WTC11 (cell line): Measurements from ENCODE around the gene ZFHX2. TPM values are rescaled to one million over a fixed set of nuclear protein-coding genes. Genes with fewer than 3 reads are reported as not detected.

ENCODE experiments used
- ATAC-seq: fragments of 200-7000 bp; cut with Tn5 transposase; 2 replicates; pipeline ENCODE4 v1.10.0; 2021; ENCODE audit warnings: mild to moderate bottlenecking, moderate library complexity
- Bru-seq: library from RNA; stranded (reverse); fragments of 400-500 nt; gene quantifications from one replicate; lab custom pipeline; 2021; lab: Mats Ljungman, UMichigan
- CTCF ChIA-PET: fragments of 300-600 bp; sonication (Branson Sonifier 250); formaldehyde crosslinking; loops from one replicate; lab custom pipeline; 2021; ENCODE audit warnings: antibody characterized with exemption; lab: Charles Lee
- POLR2A ChIA-PET: fragments of 350-600 bp; sonication (Branson Sonifier 250); formaldehyde crosslinking; loops from one replicate; lab custom pipeline; 2021; ENCODE audit warnings: antibody characterized with exemption; lab: Charles Lee
- DNase-seq: peaks from one replicate; pipeline ENCODE4 v3.0.0; 2021; ENCODE audit warnings: low spot score
- H3K27ac Mint-ChIP-seq: 2 replicates; pipeline ENCODE4 v1.8.0; 2021; ENCODE audit warnings: mixed read lengths
- H3K27me3 Mint-ChIP-seq: 2 replicates; pipeline ENCODE4 v1.8.0; 2021; ENCODE audit warnings: low read depth, mild to moderate bottlenecking, moderate library complexity, mixed read lengths
- H3K36me3 Mint-ChIP-seq: 2 replicates; pipeline ENCODE4 v1.8.0; 2021; ENCODE audit warnings: mixed read lengths
- H3K4me1 Mint-ChIP-seq: 2 replicates; pipeline ENCODE4 v1.8.0; 2022; ENCODE audit warnings: mixed read lengths
- H3K4me3 Mint-ChIP-seq: 2 replicates; pipeline ENCODE4 v1.8.0; 2021; ENCODE audit warnings: mild to moderate bottlenecking, moderate library complexity, mixed read lengths
- H3K9me3 Mint-ChIP-seq: 2 replicates; pipeline ENCODE4 v1.8.0; 2021; ENCODE audit warnings: mixed read lengths
- CBFB ChIP-seq: sonication (generic); formaldehyde crosslinking; IDR thresholded peaks from 2 replicates; pipeline ENCODE4 v1.8.1; 2022; ENCODE audit warnings: mild to moderate bottlenecking, low read depth, missing genetic modification reagents
- CTCF ChIP-seq: fragments of 200-600 bp; IDR thresholded peaks from 2 replicates; pipeline ENCODE4 v1.8.0; 2022; ENCODE audit warnings: antibody characterized with exemption
- ERG ChIP-seq: fragments of 250-450 bp; sonication (Bioruptor Pico); IDR thresholded peaks from 2 replicates; pipeline ENCODE4 v1.8.0; 2021; ENCODE audit warnings: mild to moderate bottlenecking
- JAZF1 ChIP-seq: fragments of 250-450 bp; sonication (Bioruptor Pico); IDR thresholded peaks from 2 replicates; pipeline ENCODE4 v1.9.0; 2021; ENCODE audit warnings: moderate library complexity, mild to moderate bottlenecking, inconsistent platforms
- NFE2L1 ChIP-seq: sonication (generic); formaldehyde crosslinking; IDR thresholded peaks from 2 replicates; pipeline ENCODE4 v1.8.1; 2023; ENCODE audit warnings: missing genetic modification reagents
- PRRX2 ChIP-seq: fragments of 250-450 bp; sonication (Bioruptor Pico); IDR thresholded peaks from 2 replicates; pipeline ENCODE4 v1.8.0; 2021; ENCODE audit warnings: mild to moderate bottlenecking
- RORB ChIP-seq: fragments of 250-450 bp; sonication (Bioruptor Pico); IDR thresholded peaks from 2 replicates; pipeline ENCODE4 v1.9.0; 2021; ENCODE audit warnings: mild to moderate bottlenecking
- SMAD4 ChIP-seq: sonication (generic); formaldehyde crosslinking; IDR thresholded peaks from 2 replicates; pipeline ENCODE4 v1.8.0; 2022; ENCODE audit warnings: mild to moderate bottlenecking, missing genetic modification reagents
- SOX15 ChIP-seq: fragments of 250-450 bp; sonication (Bioruptor Pico); IDR thresholded peaks from 2 replicates; pipeline ENCODE4 v1.9.0; 2021; ENCODE audit warnings: mild to moderate bottlenecking
- TEAD4 ChIP-seq: sonication (generic); formaldehyde crosslinking; IDR thresholded peaks from 2 replicates; pipeline ENCODE4 v1.8.0; 2022; ENCODE audit warnings: mild to moderate bottlenecking, missing genetic modification reagents
- ZNF232 ChIP-seq: sonication (generic); formaldehyde crosslinking; IDR thresholded peaks from 2 replicates; pipeline ENCODE4 v1.8.0; 2022; ENCODE audit warnings: mild to moderate bottlenecking, missing genetic modification reagents
- ZNF512 ChIP-seq: sonication (generic); formaldehyde crosslinking; IDR thresholded peaks from 2 replicates; pipeline ENCODE4 v1.8.1; 2022; ENCODE audit warnings: missing genetic modification reagents, borderline replicate concordance
- long read RNA-seq, 3 experiments: library from RNA in 1 of 3; library from capped mRNA in 1 of 3; library from polyadenylated mRNA in 1 of 3; unstranded in 2 of 3; stranded (forward) in 1 of 3; transcript quantifications; one replicate each; pipeline ENCODE4 v2.0.0, GENCODE V29; 2021
- total RNA-seq: library from RNA; stranded (reverse); gene quantifications from 3 replicates; pipeline ENCODE4 v1.2.3, GENCODE V29; 2021
- TF ChIP-seq, protein P1 (sequence below): sonication (generic); formaldehyde crosslinking; IDR thresholded peaks from 2 replicates; pipeline ENCODE4 v1.8.0; 2022; ENCODE audit warnings: missing genetic modification reagents
- TF ChIP-seq, protein P2 (sequence below): sonication (generic); formaldehyde crosslinking; IDR thresholded peaks from 2 replicates; pipeline ENCODE4 v1.8.1; 2023; ENCODE audit warnings: mild to moderate bottlenecking, missing genetic modification reagents
- TF ChIP-seq, protein P3 (sequence below): sonication (generic); formaldehyde crosslinking; IDR thresholded peaks from 2 replicates; pipeline ENCODE4 v1.8.1; 2023; ENCODE audit warnings: mild to moderate bottlenecking, missing genetic modification reagents, borderline replicate concordance
- TF ChIP-seq, protein P4 (sequence below): fragments of 250-450 bp; sonication (Bioruptor Pico); IDR thresholded peaks from 2 replicates; pipeline ENCODE4 v1.9.0; 2021; ENCODE audit warnings: mild to moderate bottlenecking, borderline replicate concordance

Gene ZFHX2
- total RNA-seq (16.4 to 26.2 TPM (median 25.7 TPM) in 3 replicates), Bru-seq, nascent RNA (percentile 84 among the genes with signal in this experiment)
- long read RNA-seq, experiment 1, full-length matches to known transcripts, result 3 of 30 reads
- long read RNA-seq, experiment 1, partial matches to known transcripts, result 23 of 30 reads
- long read RNA-seq, experiment 1, other reads (novel, unspliced or antisense), result 4 of 30 reads
- long read RNA-seq, experiment 2, partial matches to known transcripts, result 13 of 17 reads
- long read RNA-seq, experiment 2, other reads (novel, unspliced or antisense), result 4 of 17 reads
- long read RNA-seq, experiment 3, result 0 reads

- DNase-seq, result peak; percentile 94
- H3K27me3 Mint-ChIP-seq, result no peaks in the 10 kb centered on the region
- TF ChIP-seq, protein P1, sequence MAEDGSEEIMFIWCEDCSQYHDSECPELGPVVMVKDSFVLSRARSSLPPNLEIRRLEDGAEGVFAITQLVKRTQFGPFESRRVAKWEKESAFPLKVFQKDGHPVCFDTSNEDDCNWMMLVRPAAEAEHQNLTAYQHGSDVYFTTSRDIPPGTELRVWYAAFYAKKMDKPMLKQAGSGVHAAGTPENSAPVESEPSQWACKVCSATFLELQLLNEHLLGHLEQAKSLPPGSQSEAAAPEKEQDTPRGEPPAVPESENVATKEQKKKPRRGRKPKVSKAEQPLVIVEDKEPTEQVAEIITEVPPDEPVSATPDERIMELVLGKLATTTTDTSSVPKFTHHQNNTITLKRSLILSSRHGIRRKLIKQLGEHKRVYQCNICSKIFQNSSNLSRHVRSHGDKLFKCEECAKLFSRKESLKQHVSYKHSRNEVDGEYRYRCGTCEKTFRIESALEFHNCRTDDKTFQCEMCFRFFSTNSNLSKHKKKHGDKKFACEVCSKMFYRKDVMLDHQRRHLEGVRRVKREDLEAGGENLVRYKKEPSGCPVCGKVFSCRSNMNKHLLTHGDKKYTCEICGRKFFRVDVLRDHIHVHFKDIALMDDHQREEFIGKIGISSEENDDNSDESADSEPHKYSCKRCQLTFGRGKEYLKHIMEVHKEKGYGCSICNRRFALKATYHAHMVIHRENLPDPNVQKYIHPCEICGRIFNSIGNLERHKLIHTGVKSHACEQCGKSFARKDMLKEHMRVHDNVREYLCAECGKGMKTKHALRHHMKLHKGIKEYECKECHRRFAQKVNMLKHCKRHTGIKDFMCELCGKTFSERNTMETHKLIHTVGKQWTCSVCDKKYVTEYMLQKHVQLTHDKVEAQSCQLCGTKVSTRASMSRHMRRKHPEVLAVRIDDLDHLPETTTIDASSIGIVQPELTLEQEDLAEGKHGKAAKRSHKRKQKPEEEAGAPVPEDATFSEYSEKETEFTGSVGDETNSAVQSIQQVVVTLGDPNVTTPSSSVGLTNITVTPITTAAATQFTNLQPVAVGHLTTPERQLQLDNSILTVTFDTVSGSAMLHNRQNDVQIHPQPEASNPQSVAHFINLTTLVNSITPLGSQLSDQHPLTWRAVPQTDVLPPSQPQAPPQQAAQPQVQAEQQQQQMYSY (CRISPR knock-in tag), result no peak
- TF ChIP-seq ZNF512 (CRISPR knock-in tag) (no peak), ZNF232 (CRISPR knock-in tag) (no peak), SOX15 (CRISPR knock-in tag) (no peak), RORB (CRISPR knock-in tag) (no peak), TEAD4 (CRISPR knock-in tag) (no peak), ERG (no peak), CTCF (no peak), CBFB (no peak), SMAD4 (CRISPR knock-in tag) (no peak), PRRX2 (CRISPR knock-in tag) (no peak), NFE2L1 (CRISPR knock-in tag) (peak; percentile 49; the same call in 1 of the 2 replicates), JAZF1 (CRISPR knock-in tag) (no peak)
- TF ChIP-seq, protein P2, sequence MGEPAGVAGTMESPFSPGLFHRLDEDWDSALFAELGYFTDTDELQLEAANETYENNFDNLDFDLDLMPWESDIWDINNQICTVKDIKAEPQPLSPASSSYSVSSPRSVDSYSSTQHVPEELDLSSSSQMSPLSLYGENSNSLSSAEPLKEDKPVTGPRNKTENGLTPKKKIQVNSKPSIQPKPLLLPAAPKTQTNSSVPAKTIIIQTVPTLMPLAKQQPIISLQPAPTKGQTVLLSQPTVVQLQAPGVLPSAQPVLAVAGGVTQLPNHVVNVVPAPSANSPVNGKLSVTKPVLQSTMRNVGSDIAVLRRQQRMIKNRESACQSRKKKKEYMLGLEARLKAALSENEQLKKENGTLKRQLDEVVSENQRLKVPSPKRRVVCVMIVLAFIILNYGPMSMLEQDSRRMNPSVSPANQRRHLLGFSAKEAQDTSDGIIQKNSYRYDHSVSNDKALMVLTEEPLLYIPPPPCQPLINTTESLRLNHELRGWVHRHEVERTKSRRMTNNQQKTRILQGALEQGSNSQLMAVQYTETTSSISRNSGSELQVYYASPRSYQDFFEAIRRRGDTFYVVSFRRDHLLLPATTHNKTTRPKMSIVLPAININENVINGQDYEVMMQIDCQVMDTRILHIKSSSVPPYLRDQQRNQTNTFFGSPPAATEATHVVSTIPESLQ (CRISPR knock-in tag), result no peak
- TF ChIP-seq, protein P3, sequence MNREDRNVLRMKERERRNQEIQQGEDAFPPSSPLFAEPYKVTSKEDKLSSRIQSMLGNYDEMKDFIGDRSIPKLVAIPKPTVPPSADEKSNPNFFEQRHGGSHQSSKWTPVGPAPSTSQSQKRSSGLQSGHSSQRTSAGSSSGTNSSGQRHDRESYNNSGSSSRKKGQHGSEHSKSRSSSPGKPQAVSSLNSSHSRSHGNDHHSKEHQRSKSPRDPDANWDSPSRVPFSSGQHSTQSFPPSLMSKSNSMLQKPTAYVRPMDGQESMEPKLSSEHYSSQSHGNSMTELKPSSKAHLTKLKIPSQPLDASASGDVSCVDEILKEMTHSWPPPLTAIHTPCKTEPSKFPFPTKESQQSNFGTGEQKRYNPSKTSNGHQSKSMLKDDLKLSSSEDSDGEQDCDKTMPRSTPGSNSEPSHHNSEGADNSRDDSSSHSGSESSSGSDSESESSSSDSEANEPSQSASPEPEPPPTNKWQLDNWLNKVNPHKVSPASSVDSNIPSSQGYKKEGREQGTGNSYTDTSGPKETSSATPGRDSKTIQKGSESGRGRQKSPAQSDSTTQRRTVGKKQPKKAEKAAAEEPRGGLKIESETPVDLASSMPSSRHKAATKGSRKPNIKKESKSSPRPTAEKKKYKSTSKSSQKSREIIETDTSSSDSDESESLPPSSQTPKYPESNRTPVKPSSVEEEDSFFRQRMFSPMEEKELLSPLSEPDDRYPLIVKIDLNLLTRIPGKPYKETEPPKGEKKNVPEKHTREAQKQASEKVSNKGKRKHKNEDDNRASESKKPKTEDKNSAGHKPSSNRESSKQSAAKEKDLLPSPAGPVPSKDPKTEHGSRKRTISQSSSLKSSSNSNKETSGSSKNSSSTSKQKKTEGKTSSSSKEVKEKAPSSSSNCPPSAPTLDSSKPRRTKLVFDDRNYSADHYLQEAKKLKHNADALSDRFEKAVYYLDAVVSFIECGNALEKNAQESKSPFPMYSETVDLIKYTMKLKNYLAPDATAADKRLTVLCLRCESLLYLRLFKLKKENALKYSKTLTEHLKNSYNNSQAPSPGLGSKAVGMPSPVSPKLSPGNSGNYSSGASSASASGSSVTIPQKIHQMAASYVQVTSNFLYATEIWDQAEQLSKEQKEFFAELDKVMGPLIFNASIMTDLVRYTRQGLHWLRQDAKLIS (CRISPR knock-in tag), result no peak
- TF ChIP-seq, protein P4, sequence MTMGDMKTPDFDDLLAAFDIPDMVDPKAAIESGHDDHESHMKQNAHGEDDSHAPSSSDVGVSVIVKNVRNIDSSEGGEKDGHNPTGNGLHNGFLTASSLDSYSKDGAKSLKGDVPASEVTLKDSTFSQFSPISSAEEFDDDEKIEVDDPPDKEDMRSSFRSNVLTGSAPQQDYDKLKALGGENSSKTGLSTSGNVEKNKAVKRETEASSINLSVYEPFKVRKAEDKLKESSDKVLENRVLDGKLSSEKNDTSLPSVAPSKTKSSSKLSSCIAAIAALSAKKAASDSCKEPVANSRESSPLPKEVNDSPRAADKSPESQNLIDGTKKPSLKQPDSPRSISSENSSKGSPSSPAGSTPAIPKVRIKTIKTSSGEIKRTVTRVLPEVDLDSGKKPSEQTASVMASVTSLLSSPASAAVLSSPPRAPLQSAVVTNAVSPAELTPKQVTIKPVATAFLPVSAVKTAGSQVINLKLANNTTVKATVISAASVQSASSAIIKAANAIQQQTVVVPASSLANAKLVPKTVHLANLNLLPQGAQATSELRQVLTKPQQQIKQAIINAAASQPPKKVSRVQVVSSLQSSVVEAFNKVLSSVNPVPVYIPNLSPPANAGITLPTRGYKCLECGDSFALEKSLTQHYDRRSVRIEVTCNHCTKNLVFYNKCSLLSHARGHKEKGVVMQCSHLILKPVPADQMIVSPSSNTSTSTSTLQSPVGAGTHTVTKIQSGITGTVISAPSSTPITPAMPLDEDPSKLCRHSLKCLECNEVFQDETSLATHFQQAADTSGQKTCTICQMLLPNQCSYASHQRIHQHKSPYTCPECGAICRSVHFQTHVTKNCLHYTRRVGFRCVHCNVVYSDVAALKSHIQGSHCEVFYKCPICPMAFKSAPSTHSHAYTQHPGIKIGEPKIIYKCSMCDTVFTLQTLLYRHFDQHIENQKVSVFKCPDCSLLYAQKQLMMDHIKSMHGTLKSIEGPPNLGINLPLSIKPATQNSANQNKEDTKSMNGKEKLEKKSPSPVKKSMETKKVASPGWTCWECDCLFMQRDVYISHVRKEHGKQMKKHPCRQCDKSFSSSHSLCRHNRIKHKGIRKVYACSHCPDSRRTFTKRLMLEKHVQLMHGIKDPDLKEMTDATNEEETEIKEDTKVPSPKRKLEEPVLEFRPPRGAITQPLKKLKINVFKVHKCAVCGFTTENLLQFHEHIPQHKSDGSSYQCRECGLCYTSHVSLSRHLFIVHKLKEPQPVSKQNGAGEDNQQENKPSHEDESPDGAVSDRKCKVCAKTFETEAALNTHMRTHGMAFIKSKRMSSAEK (CRISPR knock-in tag), result no peak
Measured at GRCh38 chr14:23551266-23552028, at the start of gene ZFHX2. TSS of gene ZFHX2 (minus strand) at chr14:23551765. CDS start at chr14:23535325, 16,440 bp downstream.

More at GRCh38 chr14:23551266-23552028, at the start of gene ZFHX2:
- no peaks in the 10 kb centered on the region for H3K9me3 Mint-ChIP-seq
- peaks cover 9% of the 10 kb centered on the region for H3K4me1 Mint-ChIP-seq
- peak; percentile 63 for ATAC-seq
- peak within 1 kb of the TSS; percentile 85 for H3K27ac Mint-ChIP-seq
- ChIA-PET CTCF (interaction anchor here (0.6 to 3.9 kb wide), 10 partner anchors 10 to 81 kb away, joined by 3 to 30 read pairs (median 3); no protein-coding TSS in a partner anchor), POLR2A (interaction anchor here (0.6 to 7.8 kb wide), 4 partner anchors 9 to 14 kb away, joined by 3 to 100 read pairs (median 3); no protein-coding TSS in a partner anchor)
- no peak within 1 kb of the TSS for H3K4me3 Mint-ChIP-seq
- H3K36me3 Mint-ChIP-seq, result no peaks in the 10 kb centered on the region
